ENCODE data around the gene REV1. TPM values are rescaled to one million over a fixed set of nuclear protein-coding genes. Genes with fewer than 3 reads are reported as not detected.

The REV1 gene
- total and polyA plus RNA-seq, 4 donors, result 13.7 to 165 (median 34.5) TPM

GRCh38 chr2:99445065-99445464 is 44.8 kb downstream of the REV1 start:
- 70 to 77% methylated on average over 4 of the region's 4 CpGs for WGBS, 2 donors
- ATAC-seq (ENCODE audit: insufficient read depth, low FRiP score), result no peak
- H3K36me3 ChIP-seq (ENCODE audit: control insufficient read depth in 4 of 4, insufficient read depth in 4 of 4, low read length in 4 of 4), result peaks cover 7 to 11% (median 9%) of the 10 kb centered on the region in 4 donors
- H3K4me3 ChIP-seq, result no peak overlapping the region
- no peak for TF ChIP-seq CTCF (IDR thresholded peaks at IDR 0.05; ENCODE audit: control extremely low read depth, extremely low read depth)
- peaks cover 0 to 5% (median 0%) of the 10 kb centered on the region in 5 donors for H3K4me1 ChIP-seq (ENCODE audit: control insufficient read depth in 5 of 5, insufficient read depth in 5 of 5, low read length in 5 of 5)
- no peak overlapping the region for H3K9ac ChIP-seq (ENCODE audit: insufficient read depth in 1 of 2, low read length in 2 of 2)
- no peaks in the 10 kb centered on the region for H3K9me3 ChIP-seq (ENCODE audit: control insufficient read depth in 4 of 4, insufficient read depth in 3 of 4, low read length in 3 of 4)
- DNase-seq, result no peak
- H3K27ac ChIP-seq (ENCODE audit: low read depth in 1 of 2, low read length in 1 of 2), result no peak overlapping the region
- H3K27me3 ChIP-seq (ENCODE audit: control insufficient read depth in 3 of 3, insufficient read depth in 3 of 3, low read length in 2 of 3), result no peaks in the 10 kb centered on the region

- no peak overlapping the region for H3K9ac ChIP-seq (ENCODE audit: insufficient read depth in 1 of 2, low read length in 2 of 2)
- peak overlapping the region in 1 of 2 donors; percentile 2 for H3K27ac ChIP-seq (ENCODE audit: low read depth in 1 of 2, low read length in 1 of 2)
- H3K9me3 ChIP-seq (ENCODE audit: control insufficient read depth in 4 of 4, insufficient read depth in 3 of 4, low read length in 3 of 4), result no peaks in the 10 kb centered on the region
- DNase-seq (no peak), ATAC-seq (ENCODE audit: insufficient read depth, low FRiP score) (no peak)
- H3K27me3 ChIP-seq (ENCODE audit: control insufficient read depth in 3 of 3, insufficient read depth in 3 of 3, low read length in 2 of 3), result no peaks in the 10 kb centered on the region
- H3K4me3 ChIP-seq, result no peak overlapping the region
- peaks cover 0 to 3% (median 0%) of the 10 kb centered on the region in 5 donors for H3K4me1 ChIP-seq (ENCODE audit: control insufficient read depth in 5 of 5, insufficient read depth in 5 of 5, low read length in 5 of 5)
- peaks cover 7 to 15% (median 9%) of the 10 kb centered on the region in 4 donors for H3K36me3 ChIP-seq (ENCODE audit: control insufficient read depth in 4 of 4, insufficient read depth in 4 of 4, low read length in 4 of 4)
- no peak for TF ChIP-seq CTCF (IDR thresholded peaks at IDR 0.05; ENCODE audit: control extremely low read depth, extremely low read depth)
- WGBS, 2 donors, result 84 to 88% methylated on average over 2 of the region's 2 CpGs
These were observed 45.6 kb downstream of the REV1 start for GRCh38 chr2:99444222-99444621.

- 49 to 59% methylated on average over 1 of the region's 1 CpG for WGBS, 2 donors
- DNase-seq (peak in 1 of 3 donors; percentile 35), ATAC-seq (ENCODE audit: insufficient read depth, low FRiP score) (no peak)
- Histone ChIP-seq H3K4me1 (ENCODE audit: control insufficient read depth in 5 of 5, insufficient read depth in 5 of 5, low read length in 5 of 5) (peaks cover 0 to 3% (median 0%) of the 10 kb centered on the region in 5 donors), H3K9me3 (ENCODE audit: control insufficient read depth in 4 of 4, insufficient read depth in 3 of 4, low read length in 3 of 4) (no peaks in the 10 kb centered on the region), H3K4me3 (no peak overlapping the region), H3K27me3 (ENCODE audit: control insufficient read depth in 3 of 3, insufficient read depth in 3 of 3, low read length in 2 of 3) (no peaks in the 10 kb centered on the region), H3K9ac (ENCODE audit: insufficient read depth in 1 of 2, low read length in 2 of 2) (no peak overlapping the region), H3K36me3 (ENCODE audit: control insufficient read depth in 4 of 4, insufficient read depth in 4 of 4, low read length in 4 of 4) (peaks cover 6 to 11% (median 9%) of the 10 kb centered on the region in 4 donors), H3K27ac (ENCODE audit: low read depth in 1 of 2, low read length in 1 of 2) (no peak overlapping the region)
- no peak for TF ChIP-seq CTCF (IDR thresholded peaks at IDR 0.05; ENCODE audit: control extremely low read depth, extremely low read depth)
These were observed 47.0 kb downstream of the REV1 start for GRCh38 chr2:99442837-99443236.

GRCh38 chr2:99439971-99440505 is 49.8 kb downstream of the REV1 start:
- Histone ChIP-seq H3K27ac (ENCODE audit: low read depth in 1 of 2, low read length in 1 of 2) (no peak overlapping the region), H3K27me3 (ENCODE audit: control insufficient read depth in 3 of 3, insufficient read depth in 3 of 3, low read length in 2 of 3) (no peaks in the 10 kb centered on the region), H3K4me1 (ENCODE audit: control insufficient read depth in 5 of 5, insufficient read depth in 5 of 5, low read length in 5 of 5) (peaks cover 0 to 3% (median 0%) of the 10 kb centered on the region in 5 donors), H3K9me3 (ENCODE audit: control insufficient read depth in 4 of 4, insufficient read depth in 3 of 4, low read length in 3 of 4) (no peaks in the 10 kb centered on the region), H3K36me3 (ENCODE audit: control insufficient read depth in 4 of 4, insufficient read depth in 4 of 4, low read length in 4 of 4) (peaks cover 5 to 12% (median 8%) of the 10 kb centered on the region in 4 donors), H3K9ac (ENCODE audit: insufficient read depth in 1 of 2, low read length in 2 of 2) (no peak overlapping the region), H3K4me3 (no peak overlapping the region)
- WGBS, 2 donors, result 65 to 76% methylated on average over 4 of the region's 4 CpGs
- ATAC-seq (ENCODE audit: insufficient read depth, low FRiP score), result no peak
- no peak for DNase-seq
- TF ChIP-seq CTCF (IDR thresholded peaks at IDR 0.05; ENCODE audit: control extremely low read depth, extremely low read depth), result no peak

All from lung (tissue), 12 donors.